Endothelial cell of umbilical vein (primary cell): ENCODE measurements around the gene PRM1. TPM values are rescaled to one million over a fixed set of nuclear protein-coding genes. Genes with fewer than 3 reads are reported as not detected.

Experiments used
- BruUV-seq: library from RNA; stranded (reverse); fragments of 400-500 nt; replicated peaks from 2 replicates; lab custom pipeline; 2021; lab: Mats Ljungman, UMichigan
- CTCF ChIA-PET: fragments of 300-600, 350-600 bp; sonication (Branson Sonifier 250); formaldehyde crosslinking; loops from one replicate; lab custom pipeline; 2021; ENCODE audit warnings: antibody characterized with exemption, inconsistent platforms; lab: Charles Lee
- POLR2A ChIA-PET: fragments of 300-600, 350-600 bp; sonication (Branson Sonifier 250); formaldehyde crosslinking; loops from one replicate; lab custom pipeline; 2021; ENCODE audit warnings: antibody characterized with exemption, inconsistent platforms; lab: Charles Lee
- DNase-seq: peaks from one replicate; pipeline ENCODE4 v3.0.0-alpha.2; 2011; ENCODE audit warnings: low read depth, low spot score
- FAIRE-seq: peaks from 2 replicates; lab custom pipeline; 2011; peaks lifted over from hg19 to GRCh38; lab: Jason Lieb, UNC
- H2AFZ ChIP-seq: 2 replicates; pipeline ENCODE4 v1.6.0; 2012; ENCODE audit warnings: low read depth, low read length, control low read depth, inconsistent platforms
- H3K27ac ChIP-seq: 2 replicates; pipeline ENCODE4 v1.5.1; 2011; ENCODE audit warnings: low read depth, mild to moderate bottlenecking, control low read depth, low read length, moderate library complexity; ENCODE audit not compliant: insufficient read depth
- H3K27me3 ChIP-seq, 2 experiments: 2 replicates each; pipeline versions ENCODE4 v1.6.0 to v1.6.1; 2011; ENCODE audit warnings: low read length in 2 of 2, mixed read lengths in 1 of 2; ENCODE audit not compliant: control insufficient read depth in 2 of 2, insufficient read depth in 2 of 2
- H3K36me3 ChIP-seq, 2 experiments: 2 replicates in 1 of 2; 3 replicates in 1 of 2; pipeline ENCODE4 v1.5.1; 2011; ENCODE audit warnings: low read length in 2 of 2, mild to moderate bottlenecking in 1 of 2, moderate library complexity in 1 of 2; ENCODE audit not compliant: control insufficient read depth in 2 of 2, insufficient read depth in 2 of 2; ENCODE audit errors: extremely low read depth in 1 of 2
- H3K4me1 ChIP-seq: 3 replicates; pipeline ENCODE4 v1.5.1; 2011; ENCODE audit warnings: mild to moderate bottlenecking, low read length; ENCODE audit not compliant: control insufficient read depth, insufficient read depth; ENCODE audit errors: extremely low read depth
- H3K4me2 ChIP-seq: 2 replicates; pipeline ENCODE4 v1.6.1; 2011; ENCODE audit warnings: low read length, control low read depth, mixed read lengths; ENCODE audit not compliant: insufficient read depth
- H3K4me3 ChIP-seq, 3 experiments: fragments of 200-600 bp in 1 of 3; sonication (generic), shearing (Covaris generic) in 1 of 3; replicated peaks in 1 of 3; 2 replicates each; pipeline ENCODE4 v1.5.1; 2011 to 2016; ENCODE audit warnings: control low read depth in 3 of 3, low read length in 3 of 3, mild to moderate bottlenecking in 2 of 3, inconsistent platforms in 1 of 3, low read depth in 1 of 3, moderate library complexity in 1 of 3; ENCODE audit not compliant: insufficient read depth in 1 of 3
- H3K79me2 ChIP-seq: 2 replicates; pipeline ENCODE4 v1.6.0; 2012; ENCODE audit warnings: low read length, inconsistent platforms; ENCODE audit not compliant: control insufficient read depth, insufficient read depth
- H3K9ac ChIP-seq: replicated peaks from 2 replicates; pipeline ENCODE3; 2011; ENCODE audit warnings: low read length, control low read depth; ENCODE audit not compliant: insufficient read depth; ENCODE audit errors: extremely low read depth
- H3K9me1 ChIP-seq: replicated peaks from 3 replicates; pipeline ENCODE4 v1.6.0; 2011; ENCODE audit warnings: mild to moderate bottlenecking, low read length; ENCODE audit not compliant: control insufficient read depth, insufficient read depth; ENCODE audit errors: extremely low read depth
- H3K9me3 ChIP-seq: replicated peaks from 2 replicates; pipeline ENCODE4 v1.5.1; 2012; ENCODE audit warnings: low read length, inconsistent platforms; ENCODE audit not compliant: control insufficient read depth, insufficient read depth
- H4K20me1 ChIP-seq: replicated peaks from 2 replicates; pipeline ENCODE3; 2011; ENCODE audit warnings: mild to moderate bottlenecking, low read length; ENCODE audit not compliant: control insufficient read depth, insufficient read depth; ENCODE audit errors: extremely low read depth
- EZH2 ChIP-seq: IDR thresholded peaks from 2 replicates; pipeline ENCODE4 v1.6.1; 2012; ENCODE audit warnings: borderline replicate concordance, low read depth, mild to moderate bottlenecking, moderate library complexity, low read length, inconsistent platforms; ENCODE audit not compliant: severe bottlenecking
- FOS ChIP-seq: IDR thresholded peaks from 2 replicates; pipeline ENCODE4 v1.6.1; 2011; ENCODE audit warnings: mild to moderate bottlenecking, low read length, moderate library complexity, borderline replicate concordance; ENCODE audit not compliant: insufficient read depth
- GATA2 ChIP-seq: IDR thresholded peaks from 2 replicates; pipeline ENCODE4 v1.7.0; 2011; ENCODE audit warnings: low read depth, mild to moderate bottlenecking, moderate library complexity, mixed read lengths, low read length; ENCODE audit not compliant: insufficient read length, insufficient read depth
- JUN ChIP-seq: IDR thresholded peaks from 2 replicates; pipeline ENCODE4 v1.6.1; 2011; ENCODE audit warnings: borderline replicate concordance, low read depth; ENCODE audit not compliant: insufficient read length, insufficient read depth
- MYC ChIP-seq: IDR thresholded peaks from one replicate; pipeline ENCODE4 v1.6.1; 2011; ENCODE audit warnings: mild to moderate bottlenecking, low read depth, low read length
- POLR2A ChIP-seq: IDR thresholded peaks from 2 replicates; pipeline ENCODE4 v1.6.1; 2012; ENCODE audit warnings: low read depth, mild to moderate bottlenecking, control low read depth, low read length
- POLR2AphosphoS5 ChIP-seq: IDR thresholded peaks from 2 replicates; pipeline ENCODE4 v1.6.1; 2012; ENCODE audit warnings: low read depth, mild to moderate bottlenecking, control low read depth, low read length, moderate library complexity; ENCODE audit not compliant: insufficient read depth
- dilution Hi-C: fragments of 300-500 bp; cut with MboI; formaldehyde crosslinking; loops from one replicate; pipeline ENCODE4 v1.15.0; 2019; ENCODE audit warnings: low sequenced_read_pairs; ENCODE audit not compliant: extremely low pct_ligation_motif_present
- intact Hi-C: fragments of 100-400 bp; cut with micrococcal nuclease; formaldehyde crosslinking; loops from one replicate; pipeline ENCODE4 v1.10.0; 2022
- polyA plus RNA-seq, 4 experiments: library from polyadenylated mRNA; depleted of rRNA in 3 of 4; stranded (reverse) in 3 of 4; unstranded in 1 of 4; fragments of >200 nt; gene quantifications; 2 replicates each; pipeline versions ENCODE4 v1.2.1 to v1.2.3, GENCODE V29; 2011 to 2012; ENCODE audit warnings: missing spikeins in 1 of 4
- total RNA-seq: library from RNA; stranded (reverse); gene quantifications from 2 replicates; pipeline ENCODE4 v1.2.3, GENCODE V29; 2021
- TF ChIP-seq, protein P1 (sequence below), 2 donors: IDR thresholded peaks; 1 replicate in 1 of 2; 2 replicates in 1 of 2; pipeline ENCODE4 v1.5.1; 2011; ENCODE audit warnings: low read length in 2 of 2, mild to moderate bottlenecking in 2 of 2, moderate library complexity in 2 of 2, control low read depth in 1 of 2, inconsistent platforms in 1 of 2, low read depth in 1 of 2; ENCODE audit not compliant: insufficient read depth in 1 of 2; ENCODE audit errors: extremely low read depth in 1 of 2
- TF ChIP-seq, protein P2 (sequence below): IDR thresholded peaks from 2 replicates; pipeline ENCODE4 v1.6.1; 2011; ENCODE audit not compliant: insufficient read depth, insufficient read length

PRM1 gene
- total and polyA plus RNA-seq, 2 donors (not counting 3 experiments of a cell fraction or from before 2014, with no cell fraction given) = not detected

DNA sequence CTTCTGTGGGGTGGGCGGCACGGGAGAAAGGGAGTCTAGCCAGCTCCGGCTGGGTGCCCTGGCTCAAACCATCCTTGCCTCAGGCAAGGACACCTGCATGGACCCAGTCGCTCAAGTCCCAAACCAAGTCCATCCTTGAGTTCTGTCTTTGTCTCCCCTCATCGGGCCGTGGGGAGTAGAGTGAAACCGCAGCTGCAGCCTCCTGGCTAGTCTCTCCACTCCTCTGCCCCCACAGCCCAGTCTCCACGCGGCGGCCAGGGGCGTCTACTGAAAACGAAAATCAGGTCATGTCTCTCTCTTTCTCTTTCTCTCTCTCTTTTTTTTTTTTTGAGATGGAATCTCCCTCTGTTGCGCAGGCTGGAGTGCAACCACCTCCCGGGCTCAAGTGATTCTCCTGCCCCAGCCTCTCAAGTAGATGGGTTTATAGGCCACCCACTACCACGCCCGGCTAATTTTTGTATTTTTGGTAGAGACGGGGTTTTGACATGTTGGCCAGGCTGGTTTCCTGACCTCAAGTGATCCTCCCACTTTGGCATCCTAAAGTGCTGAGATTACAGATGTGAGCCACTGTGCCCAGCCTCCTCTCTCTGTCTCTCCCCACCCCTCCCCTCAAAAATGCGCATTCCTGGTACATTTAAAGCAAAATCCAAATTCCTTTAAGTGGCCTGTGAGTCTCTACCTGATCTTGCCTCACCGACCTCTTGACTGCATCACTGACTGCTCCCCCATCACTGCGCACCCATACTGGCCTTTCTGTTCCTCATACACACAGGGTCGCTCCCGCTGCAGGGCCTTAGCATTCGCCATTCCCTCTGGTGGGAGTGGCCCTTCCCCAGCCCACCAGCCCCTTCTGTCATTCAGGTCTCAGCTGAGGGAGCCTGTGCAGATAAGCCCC, 46.4 kb upstream of the PRM1 start:
- Histone ChIP-seq H3K27me3 (peaks cover 0 to 2% of the 10 kb centered on the region in 2 experiments), H2AFZ (no peak overlapping the region), H3K4me3 (no peak overlapping the region), H3K9me1 (no peaks in the 10 kb centered on the region), H3K9ac (no peak overlapping the region), H3K79me2 (no peaks in the 10 kb centered on the region), H3K9me3 (no peaks in the 10 kb centered on the region), H3K36me3 (no peaks in the 10 kb centered on the region), H3K4me2 (no peak overlapping the region), H3K27ac (no peak overlapping the region), H3K4me1 (peaks cover 13% of the 10 kb centered on the region), H4K20me1 (no peaks in the 10 kb centered on the region)
- no peak for TF ChIP-seq GATA2
- TF ChIP-seq POLR2AphosphoS5 = no peak
- TF ChIP-seq, protein P1, sequence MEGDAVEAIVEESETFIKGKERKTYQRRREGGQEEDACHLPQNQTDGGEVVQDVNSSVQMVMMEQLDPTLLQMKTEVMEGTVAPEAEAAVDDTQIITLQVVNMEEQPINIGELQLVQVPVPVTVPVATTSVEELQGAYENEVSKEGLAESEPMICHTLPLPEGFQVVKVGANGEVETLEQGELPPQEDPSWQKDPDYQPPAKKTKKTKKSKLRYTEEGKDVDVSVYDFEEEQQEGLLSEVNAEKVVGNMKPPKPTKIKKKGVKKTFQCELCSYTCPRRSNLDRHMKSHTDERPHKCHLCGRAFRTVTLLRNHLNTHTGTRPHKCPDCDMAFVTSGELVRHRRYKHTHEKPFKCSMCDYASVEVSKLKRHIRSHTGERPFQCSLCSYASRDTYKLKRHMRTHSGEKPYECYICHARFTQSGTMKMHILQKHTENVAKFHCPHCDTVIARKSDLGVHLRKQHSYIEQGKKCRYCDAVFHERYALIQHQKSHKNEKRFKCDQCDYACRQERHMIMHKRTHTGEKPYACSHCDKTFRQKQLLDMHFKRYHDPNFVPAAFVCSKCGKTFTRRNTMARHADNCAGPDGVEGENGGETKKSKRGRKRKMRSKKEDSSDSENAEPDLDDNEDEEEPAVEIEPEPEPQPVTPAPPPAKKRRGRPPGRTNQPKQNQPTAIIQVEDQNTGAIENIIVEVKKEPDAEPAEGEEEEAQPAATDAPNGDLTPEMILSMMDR (IDR thresholded peaks at IDR 0.05; ENCODE audit: extremely low read depth in 1 of 2, insufficient read depth in 1 of 2, low read depth in 1 of 2, low read length in 2 of 2) = no peak
- TF ChIP-seq MYC = no peak
- no peak for TF ChIP-seq FOS
- no peak for TF ChIP-seq POLR2A
- TF ChIP-seq EZH2 = no peak
- TF ChIP-seq JUN = no peak
- TF ChIP-seq, protein P2, sequence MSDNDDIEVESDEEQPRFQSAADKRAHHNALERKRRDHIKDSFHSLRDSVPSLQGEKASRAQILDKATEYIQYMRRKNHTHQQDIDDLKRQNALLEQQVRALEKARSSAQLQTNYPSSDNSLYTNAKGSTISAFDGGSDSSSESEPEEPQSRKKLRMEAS = no peak
- dilution Hi-C loops = no loop called here
- BruUV-seq = no TSS peak
- FAIRE-seq (no peak), DNase-seq (no peak)
- intact Hi-C loops = no loop called here
- POLR2A ChIA-PET = no interaction called here
- CTCF ChIA-PET = no interaction called here
